Endothelial cell of umbilical vein (primary cell): Measurements from ENCODE around the gene RANBP17. TPM values are rescaled to one million over a fixed set of nuclear protein-coding genes. Genes with fewer than 3 reads are reported as not detected.

Experiments used
- BruUV-seq: library from RNA; stranded (reverse); fragments of 400-500 nt; replicated peaks from 2 replicates; lab custom pipeline; 2021; lab: Mats Ljungman, UMichigan
- CTCF ChIA-PET: fragments of 300-600, 350-600 bp; sonication (Branson Sonifier 250); formaldehyde crosslinking; loops from one replicate; lab custom pipeline; 2021; ENCODE audit warnings: antibody characterized with exemption, inconsistent platforms; lab: Charles Lee
- POLR2A ChIA-PET: fragments of 300-600, 350-600 bp; sonication (Branson Sonifier 250); formaldehyde crosslinking; loops from one replicate; lab custom pipeline; 2021; ENCODE audit warnings: antibody characterized with exemption, inconsistent platforms; lab: Charles Lee
- DNase-seq: peaks from one replicate; pipeline ENCODE4 v3.0.0-alpha.2; 2011; ENCODE audit warnings: low read depth, low spot score
- FAIRE-seq: peaks from 2 replicates; lab custom pipeline; 2011; peaks lifted over from hg19 to GRCh38; lab: Jason Lieb, UNC
- H2AFZ ChIP-seq: 2 replicates; pipeline ENCODE4 v1.6.0; 2012; ENCODE audit warnings: low read depth, low read length, control low read depth, inconsistent platforms
- H3K27ac ChIP-seq: 2 replicates; pipeline ENCODE4 v1.5.1; 2011; ENCODE audit warnings: low read depth, mild to moderate bottlenecking, control low read depth, low read length, moderate library complexity; ENCODE audit not compliant: insufficient read depth
- H3K27me3 ChIP-seq, 2 experiments: 2 replicates each; pipeline versions ENCODE4 v1.6.0 to v1.6.1; 2011; ENCODE audit warnings: low read length in 2 of 2, mixed read lengths in 1 of 2; ENCODE audit not compliant: control insufficient read depth in 2 of 2, insufficient read depth in 2 of 2
- H3K36me3 ChIP-seq, 2 experiments: 2 replicates in 1 of 2; 3 replicates in 1 of 2; pipeline ENCODE4 v1.5.1; 2011; ENCODE audit warnings: low read length in 2 of 2, mild to moderate bottlenecking in 1 of 2, moderate library complexity in 1 of 2; ENCODE audit not compliant: control insufficient read depth in 2 of 2, insufficient read depth in 2 of 2; ENCODE audit errors: extremely low read depth in 1 of 2
- H3K4me1 ChIP-seq: 3 replicates; pipeline ENCODE4 v1.5.1; 2011; ENCODE audit warnings: mild to moderate bottlenecking, low read length; ENCODE audit not compliant: control insufficient read depth, insufficient read depth; ENCODE audit errors: extremely low read depth
- H3K4me2 ChIP-seq: 2 replicates; pipeline ENCODE4 v1.6.1; 2011; ENCODE audit warnings: low read length, control low read depth, mixed read lengths; ENCODE audit not compliant: insufficient read depth
- H3K4me3 ChIP-seq, 3 experiments: fragments of 200-600 bp in 1 of 3; sonication (generic), shearing (Covaris generic) in 1 of 3; replicated peaks in 1 of 3; 2 replicates each; pipeline ENCODE4 v1.5.1; 2011 to 2016; ENCODE audit warnings: control low read depth in 3 of 3, low read length in 3 of 3, mild to moderate bottlenecking in 2 of 3, inconsistent platforms in 1 of 3, low read depth in 1 of 3, moderate library complexity in 1 of 3; ENCODE audit not compliant: insufficient read depth in 1 of 3
- H3K79me2 ChIP-seq: 2 replicates; pipeline ENCODE4 v1.6.0; 2012; ENCODE audit warnings: low read length, inconsistent platforms; ENCODE audit not compliant: control insufficient read depth, insufficient read depth
- H3K9ac ChIP-seq: replicated peaks from 2 replicates; pipeline ENCODE3; 2011; ENCODE audit warnings: low read length, control low read depth; ENCODE audit not compliant: insufficient read depth; ENCODE audit errors: extremely low read depth
- H3K9me1 ChIP-seq: replicated peaks from 3 replicates; pipeline ENCODE4 v1.6.0; 2011; ENCODE audit warnings: mild to moderate bottlenecking, low read length; ENCODE audit not compliant: control insufficient read depth, insufficient read depth; ENCODE audit errors: extremely low read depth
- H3K9me3 ChIP-seq: replicated peaks from 2 replicates; pipeline ENCODE4 v1.5.1; 2012; ENCODE audit warnings: low read length, inconsistent platforms; ENCODE audit not compliant: control insufficient read depth, insufficient read depth
- H4K20me1 ChIP-seq: replicated peaks from 2 replicates; pipeline ENCODE3; 2011; ENCODE audit warnings: mild to moderate bottlenecking, low read length; ENCODE audit not compliant: control insufficient read depth, insufficient read depth; ENCODE audit errors: extremely low read depth
- EZH2 ChIP-seq: IDR thresholded peaks from 2 replicates; pipeline ENCODE4 v1.6.1; 2012; ENCODE audit warnings: borderline replicate concordance, low read depth, mild to moderate bottlenecking, moderate library complexity, low read length, inconsistent platforms; ENCODE audit not compliant: severe bottlenecking
- FOS ChIP-seq: IDR thresholded peaks from 2 replicates; pipeline ENCODE4 v1.6.1; 2011; ENCODE audit warnings: mild to moderate bottlenecking, low read length, moderate library complexity, borderline replicate concordance; ENCODE audit not compliant: insufficient read depth
- GATA2 ChIP-seq: IDR thresholded peaks from 2 replicates; pipeline ENCODE4 v1.7.0; 2011; ENCODE audit warnings: low read depth, mild to moderate bottlenecking, moderate library complexity, mixed read lengths, low read length; ENCODE audit not compliant: insufficient read length, insufficient read depth
- JUN ChIP-seq: IDR thresholded peaks from 2 replicates; pipeline ENCODE4 v1.6.1; 2011; ENCODE audit warnings: borderline replicate concordance, low read depth; ENCODE audit not compliant: insufficient read length, insufficient read depth
- MYC ChIP-seq: IDR thresholded peaks from one replicate; pipeline ENCODE4 v1.6.1; 2011; ENCODE audit warnings: mild to moderate bottlenecking, low read depth, low read length
- POLR2A ChIP-seq: IDR thresholded peaks from 2 replicates; pipeline ENCODE4 v1.6.1; 2012; ENCODE audit warnings: low read depth, mild to moderate bottlenecking, control low read depth, low read length
- POLR2AphosphoS5 ChIP-seq: IDR thresholded peaks from 2 replicates; pipeline ENCODE4 v1.6.1; 2012; ENCODE audit warnings: low read depth, mild to moderate bottlenecking, control low read depth, low read length, moderate library complexity; ENCODE audit not compliant: insufficient read depth
- dilution Hi-C: fragments of 300-500 bp; cut with MboI; formaldehyde crosslinking; loops from one replicate; pipeline ENCODE4 v1.15.0; 2019; ENCODE audit warnings: low sequenced_read_pairs; ENCODE audit not compliant: extremely low pct_ligation_motif_present
- intact Hi-C: fragments of 100-400 bp; cut with micrococcal nuclease; formaldehyde crosslinking; loops from one replicate; pipeline ENCODE4 v1.10.0; 2022
- polyA plus RNA-seq, 4 experiments: library from polyadenylated mRNA; depleted of rRNA in 3 of 4; stranded (reverse) in 3 of 4; unstranded in 1 of 4; fragments of >200 nt; gene quantifications; 2 replicates each; pipeline versions ENCODE4 v1.2.1 to v1.2.3, GENCODE V29; 2011 to 2012; ENCODE audit warnings: missing spikeins in 1 of 4
- total RNA-seq: library from RNA; stranded (reverse); gene quantifications from 2 replicates; pipeline ENCODE4 v1.2.3, GENCODE V29; 2021
- TF ChIP-seq, protein P1 (sequence below), 2 donors: IDR thresholded peaks; 1 replicate in 1 of 2; 2 replicates in 1 of 2; pipeline ENCODE4 v1.5.1; 2011; ENCODE audit warnings: low read length in 2 of 2, mild to moderate bottlenecking in 2 of 2, moderate library complexity in 2 of 2, control low read depth in 1 of 2, inconsistent platforms in 1 of 2, low read depth in 1 of 2; ENCODE audit not compliant: insufficient read depth in 1 of 2; ENCODE audit errors: extremely low read depth in 1 of 2
- TF ChIP-seq, protein P2 (sequence below): IDR thresholded peaks from 2 replicates; pipeline ENCODE4 v1.6.1; 2011; ENCODE audit not compliant: insufficient read depth, insufficient read length

The RANBP17 gene
- total and polyA plus RNA-seq, 2 donors (not counting 3 experiments of a cell fraction or from before 2014, with no cell fraction given) = 5.6 to 13.6 TPM

DNA sequence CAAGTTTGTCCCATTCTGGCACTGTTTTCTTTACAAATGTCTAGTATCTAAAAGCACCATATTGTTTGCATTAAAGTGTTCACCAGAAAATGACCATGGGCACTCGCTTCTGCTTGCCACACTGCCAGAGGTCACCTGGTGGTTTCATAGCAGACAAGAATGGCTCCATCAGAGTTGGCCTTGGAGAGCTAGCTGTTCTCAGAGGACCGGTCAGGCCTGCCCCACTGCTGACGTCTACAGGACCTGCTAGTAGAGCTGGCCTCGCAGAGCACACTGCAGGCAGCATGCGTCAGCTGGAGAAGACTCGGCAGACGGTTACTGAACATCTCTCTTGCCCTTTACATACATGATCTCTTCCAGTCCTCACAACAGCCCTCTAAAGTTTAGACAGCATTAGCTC is 438.5 kb downstream of the RANBP17 start:
- no peak overlapping the region for H3K4me2 ChIP-seq
- no peaks in the 10 kb centered on the region for H3K4me1 ChIP-seq
- DNase-seq (no peak), FAIRE-seq (no peak)
- H3K79me2 ChIP-seq = no peaks in the 10 kb centered on the region
- H3K27ac ChIP-seq = no peak overlapping the region
- no peaks in the 10 kb centered on the region for H3K9me1 ChIP-seq
- no peak overlapping the region for H2AFZ ChIP-seq
- no peak overlapping the region for H3K9ac ChIP-seq
- H3K36me3 ChIP-seq = no peaks in the 10 kb centered on the region
- POLR2A ChIA-PET = no interaction called here
- H3K9me3 ChIP-seq = no peaks in the 10 kb centered on the region
- H3K27me3 ChIP-seq = peaks cover 7 to 12% of the 10 kb centered on the region in 2 experiments
- CTCF ChIA-PET = interaction anchor here (0.9 to 1.2 kb wide), 2 partner anchors 9 to 93 kb away, joined by 3 read pairs; no protein-coding TSS in a partner anchor
- intact Hi-C loops = no loop called here
- BruUV-seq = no TSS peak
- dilution Hi-C loops = no loop called here
- no peaks in the 10 kb centered on the region for H4K20me1 ChIP-seq
- no peak for TF ChIP-seq POLR2A
- TF ChIP-seq FOS = no peak
- no peak for TF ChIP-seq MYC
- TF ChIP-seq POLR2AphosphoS5 = no peak
- no peak for TF ChIP-seq GATA2
- TF ChIP-seq, protein P1, sequence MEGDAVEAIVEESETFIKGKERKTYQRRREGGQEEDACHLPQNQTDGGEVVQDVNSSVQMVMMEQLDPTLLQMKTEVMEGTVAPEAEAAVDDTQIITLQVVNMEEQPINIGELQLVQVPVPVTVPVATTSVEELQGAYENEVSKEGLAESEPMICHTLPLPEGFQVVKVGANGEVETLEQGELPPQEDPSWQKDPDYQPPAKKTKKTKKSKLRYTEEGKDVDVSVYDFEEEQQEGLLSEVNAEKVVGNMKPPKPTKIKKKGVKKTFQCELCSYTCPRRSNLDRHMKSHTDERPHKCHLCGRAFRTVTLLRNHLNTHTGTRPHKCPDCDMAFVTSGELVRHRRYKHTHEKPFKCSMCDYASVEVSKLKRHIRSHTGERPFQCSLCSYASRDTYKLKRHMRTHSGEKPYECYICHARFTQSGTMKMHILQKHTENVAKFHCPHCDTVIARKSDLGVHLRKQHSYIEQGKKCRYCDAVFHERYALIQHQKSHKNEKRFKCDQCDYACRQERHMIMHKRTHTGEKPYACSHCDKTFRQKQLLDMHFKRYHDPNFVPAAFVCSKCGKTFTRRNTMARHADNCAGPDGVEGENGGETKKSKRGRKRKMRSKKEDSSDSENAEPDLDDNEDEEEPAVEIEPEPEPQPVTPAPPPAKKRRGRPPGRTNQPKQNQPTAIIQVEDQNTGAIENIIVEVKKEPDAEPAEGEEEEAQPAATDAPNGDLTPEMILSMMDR (IDR thresholded peaks at IDR 0.05; ENCODE audit: extremely low read depth in 1 of 2, insufficient read depth in 1 of 2, low read depth in 1 of 2, low read length in 2 of 2) = no peak
- TF ChIP-seq JUN = no peak
- TF ChIP-seq EZH2 = no peak
- TF ChIP-seq, protein P2, sequence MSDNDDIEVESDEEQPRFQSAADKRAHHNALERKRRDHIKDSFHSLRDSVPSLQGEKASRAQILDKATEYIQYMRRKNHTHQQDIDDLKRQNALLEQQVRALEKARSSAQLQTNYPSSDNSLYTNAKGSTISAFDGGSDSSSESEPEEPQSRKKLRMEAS = no peak
- no peak overlapping the region for H3K4me3 ChIP-seq
